ENCODE results near the gene AQP10. TPM values are rescaled to one million over a fixed set of nuclear protein-coding genes. Genes with fewer than 3 reads are reported as not detected.

Gene AQP10
- total and polyA plus RNA-seq, 2 of the 4 experiments (the other 2 are of a cell fraction), result not detected

GRCh38 chr1:154344977-154345837 lies 24.3 kb downstream of the AQP10 start:
- peak; percentile 47 for TF ChIP-seq RAD21 (IDR thresholded peaks at IDR 0.05; ENCODE audit: low read length)
- TF ChIP-seq SMC3 (IDR thresholded peaks at IDR 0.05; ENCODE audit: low read depth, low read length), result peak; percentile 34; the same call in 1 of the 2 replicates
- TF ChIP-seq CTCF (conservative IDR thresholded peaks at IDR 0.05; ENCODE audit: low read depth, low read length), result peak; percentile 56
- no peak for TF ChIP-seq RFX5 (IDR thresholded peaks at IDR 0.05; ENCODE audit: low read depth, low read length)
- no peak for TF ChIP-seq BHLHE40 (IDR thresholded peaks at IDR 0.05; ENCODE audit: low read depth, low read length)
- no peak for TF ChIP-seq CHD1 (IDR thresholded peaks at IDR 0.05; ENCODE audit: low read depth, low read length)
- ATAC-seq (ENCODE audit: low read depth), result peak; percentile 52; the same call in 1 of the 2 replicates
- Histone ChIP-seq H3K4me2 (ENCODE audit: low read depth, low read length) (no peak overlapping the region), H2AK9ac (replicated peaks; ENCODE audit: low read depth, low read length, poor library complexity) (peak overlapping the region; percentile 65), H3K18ac (ENCODE audit: low read depth, low read length) (no peak overlapping the region), H3K9ac (ENCODE audit: low read depth, low read length) (no peak overlapping the region), H3K56ac (ENCODE audit: extremely low read depth, insufficient read depth, low read length) (no peak overlapping the region), H2BK20ac (ENCODE audit: low read depth, low read length) (no peak overlapping the region), H3K36me3 (ENCODE audit: control insufficient read depth, insufficient read depth, low read length) (peaks cover 84% of the 10 kb centered on the region), H2AK5ac (ENCODE audit: low read depth, low read length) (no peak overlapping the region), H2AFZ (replicated peaks; ENCODE audit: low read length, poor library complexity) (no peak overlapping the region), H2BK120ac (ENCODE audit: low read depth, low read length) (no peak overlapping the region), H3K27ac (ENCODE audit: insufficient read depth, low read length) (no peak overlapping the region), H3K23ac (ENCODE audit: low read depth, low read length) (no peak overlapping the region), H3K9me3 (ENCODE audit: control insufficient read depth, insufficient read depth, low read length) (no peaks in the 10 kb centered on the region), H2BK5ac (ENCODE audit: low read depth, low read length, poor library complexity, severe bottlenecking) (no peak overlapping the region), H3K79me1 (ENCODE audit: low read depth in 1 of 2, low read length in 2 of 2) (peaks cover 3 to 25% of the 10 kb centered on the region in 2 experiments; a peak in 2 of 4 replicates), H4K5ac (ENCODE audit: low read depth, low read length) (no peak overlapping the region), H3K4me3 (ENCODE audit: insufficient read depth, low read depth, low read length) (no peak overlapping the region), H3K9me1 (ENCODE audit: insufficient read depth, low read length) (peaks cover 5% of the 10 kb centered on the region; the same call in 1 of the 2 replicates), H3K4me1 (ENCODE audit: control insufficient read depth, insufficient read depth, low read length) (no peaks in the 10 kb centered on the region), H4K91ac (ENCODE audit: insufficient read depth, low read depth, low read length) (no peak overlapping the region), H3K4ac (ENCODE audit: low read depth, low read length) (no peak overlapping the region), H3K14ac (replicated peaks; ENCODE audit: low read depth, low read length) (no peak overlapping the region), H3K27me3 (ENCODE audit: control insufficient read depth, insufficient read depth, low read length) (no peaks in the 10 kb centered on the region), H4K20me1 (ENCODE audit: insufficient read depth, low read length) (peaks cover 13% of the 10 kb centered on the region; the same call in 1 of the 2 replicates), H4K8ac (ENCODE audit: low read depth in 2 of 2, low read length in 2 of 2) (no peak overlapping the region), H2BK15ac (ENCODE audit: low read depth, low read length) (no peak overlapping the region)
- DNase-seq, result peak; percentile 35
- ChIA-PET CTCF (interaction anchor here (1.0 kb wide), 1 partner anchor 10 kb away, joined by 3 read pairs; no protein-coding TSS in a partner anchor), POLR2A (ENCODE audit: unreplicated experiment) (no interaction called here)
- intact Hi-C loops (cut with micrococcal nuclease) (no loop called here), in situ Hi-C loops (cut with MboI; ENCODE audit: low sequenced_read_pairs) (no loop called here), dilution Hi-C loops (cut with HindIII; ENCODE audit: low sequenced_read_pairs, unreplicated experiment) (no loop called here)
- WGBS, 2 experiments (ENCODE audit: extremely low coverage in 2 of 2, insufficient read length in 1 of 2), result 100% methylated on average over 2 of the region's 12 CpGs; no CpG with 5 or more reads in 1 of the 2 experiments
- TSS peak; percentile 63 for BruUV-seq (replicated peaks)

Measured in IMR-90 (cell line).